ENCODE results near the gene CFAP46.

GRCh38 chr10:132865851-132866600 lies 76.3 kb downstream of the CFAP46 start:
- TF ChIP-seq CTCF (conservative IDR thresholded peaks at IDR 0.05; ENCODE audit: low read depth, low read length) = no peak
- TF ChIP-seq RFX5 (IDR thresholded peaks at IDR 0.05; ENCODE audit: low read depth, low read length) = no peak
- no peak for TF ChIP-seq MXI1 (IDR thresholded peaks at IDR 0.05; ENCODE audit: borderline replicate concordance, low read depth, low read length)
- no peak for TF ChIP-seq CHD1 (IDR thresholded peaks at IDR 0.05; ENCODE audit: low read depth, low read length)
- no peak for TF ChIP-seq ELK1 (IDR thresholded peaks at IDR 0.05; ENCODE audit: borderline replicate concordance, low read depth, low read length)
- TF ChIP-seq RAD21 (IDR thresholded peaks at IDR 0.05; ENCODE audit: low read length) = no peak
- no peak for TF ChIP-seq CEBPB (IDR thresholded peaks at IDR 0.05; ENCODE audit: low read depth, low read length)
- TF ChIP-seq MAZ (IDR thresholded peaks at IDR 0.05; ENCODE audit: borderline replicate concordance, low read depth, low read length) = no peak
- TF ChIP-seq MAFK (IDR thresholded peaks at IDR 0.05; ENCODE audit: low read depth, low read length) = no peak
- no peak for TF ChIP-seq RCOR1 (IDR thresholded peaks at IDR 0.05; ENCODE audit: insufficient replicate concordance, low read length)
- TF ChIP-seq POLR2A (IDR thresholded peaks at IDR 0.05; ENCODE audit: low read depth, low read length) = no peak
- no peak for TF ChIP-seq USF2 (IDR thresholded peaks at IDR 0.05; ENCODE audit: low read depth, low read length)
